ENCODE measurements around the gene ATP12A.

ATP12A gene

DNA sequence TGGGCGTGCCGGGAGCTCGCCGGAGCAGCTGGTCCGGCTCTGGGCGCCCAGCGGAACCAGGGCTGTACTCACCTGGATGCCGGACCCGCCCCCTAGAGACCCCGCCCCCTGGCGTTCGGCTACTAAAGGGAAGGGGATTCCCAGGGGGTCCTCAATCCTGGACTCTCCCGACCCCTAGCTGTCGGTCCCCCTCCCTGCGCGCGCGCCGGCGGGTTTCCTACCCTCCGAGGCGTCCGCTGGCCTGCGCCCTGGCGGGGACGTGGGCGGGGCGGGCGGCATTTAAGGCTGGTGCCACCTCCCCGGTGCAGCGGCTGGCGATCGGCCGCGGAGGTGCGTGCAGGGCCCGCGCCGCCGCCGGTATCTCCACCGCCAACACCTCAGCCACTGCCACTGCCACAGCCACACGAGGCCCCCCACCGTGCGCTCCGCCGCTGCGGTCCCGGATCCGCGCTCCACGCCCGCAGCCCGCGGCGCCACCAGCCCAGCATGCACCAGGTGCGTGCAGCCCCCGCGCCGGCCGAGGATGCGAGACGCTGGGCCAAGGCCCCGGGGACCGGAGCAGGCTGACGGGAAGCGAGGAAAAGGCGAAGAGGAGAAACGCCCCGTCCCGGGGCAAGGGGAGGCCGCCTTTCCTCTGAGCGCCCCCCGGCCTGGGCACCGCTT, at the start of gene ATP12A:
Gene ATP12A, plus strand, starts transcription at position 151 of the 663 bp plus-strand sequence. Its CDS starts 336 bp downstream, at position 487.
- no peak for DNase-seq

DNA sequence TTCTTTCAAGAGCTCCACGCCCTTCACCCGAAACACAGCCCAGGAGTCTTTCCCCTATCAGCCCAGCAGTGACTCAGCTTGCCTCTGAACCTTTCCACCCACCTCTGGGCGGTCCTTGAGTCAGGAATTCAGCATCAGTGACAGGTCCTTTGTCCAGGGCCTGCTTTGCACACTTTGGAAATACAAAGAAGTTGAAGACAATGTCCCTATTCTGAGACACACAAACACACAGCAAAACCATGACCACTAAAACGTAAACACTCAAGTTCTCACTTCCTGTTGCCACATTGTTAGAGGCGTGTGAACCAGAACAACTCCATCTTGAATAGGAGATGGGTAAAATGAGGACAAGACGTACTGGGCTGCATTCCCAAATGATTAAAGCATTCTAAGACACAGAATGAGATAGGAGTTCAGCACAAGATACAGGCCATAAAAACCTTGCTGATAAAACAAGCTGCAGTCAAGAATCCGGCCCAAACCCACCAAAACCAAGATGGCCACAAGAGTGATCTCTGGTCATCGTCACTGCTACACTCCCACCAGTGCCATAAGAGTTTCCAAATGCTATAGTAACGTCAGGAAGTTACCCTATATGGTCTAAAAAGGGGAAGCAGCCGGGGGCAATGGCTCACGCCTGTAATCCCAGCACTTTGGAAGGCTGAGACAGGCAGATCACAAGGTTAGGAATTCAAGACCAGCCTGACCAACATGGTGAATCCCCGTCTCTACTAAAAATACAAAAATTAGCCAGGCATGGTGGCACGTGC, 49.2 kb upstream of the ATP12A start:
- no peak for DNase-seq

DNA sequence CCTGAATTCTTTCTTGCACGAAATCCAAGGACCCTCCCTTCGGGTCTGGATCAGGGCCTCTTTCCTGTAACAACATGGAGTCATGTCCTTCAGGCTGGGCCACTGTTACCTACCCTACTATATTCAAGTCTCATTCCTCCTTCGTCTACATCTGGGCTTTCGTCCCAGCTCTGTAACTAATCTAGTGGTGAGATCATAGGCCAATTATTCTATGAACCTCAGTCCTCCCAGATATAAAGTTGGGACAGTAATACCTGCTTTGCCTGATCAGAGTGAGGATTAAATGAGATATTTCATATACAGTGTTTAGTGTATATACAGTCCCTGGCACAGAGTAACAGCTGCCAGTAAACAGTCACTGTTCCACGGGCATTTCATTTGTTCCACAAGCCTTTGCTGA, 48.3 kb upstream of the ATP12A start:
- no peak for DNase-seq

DNA sequence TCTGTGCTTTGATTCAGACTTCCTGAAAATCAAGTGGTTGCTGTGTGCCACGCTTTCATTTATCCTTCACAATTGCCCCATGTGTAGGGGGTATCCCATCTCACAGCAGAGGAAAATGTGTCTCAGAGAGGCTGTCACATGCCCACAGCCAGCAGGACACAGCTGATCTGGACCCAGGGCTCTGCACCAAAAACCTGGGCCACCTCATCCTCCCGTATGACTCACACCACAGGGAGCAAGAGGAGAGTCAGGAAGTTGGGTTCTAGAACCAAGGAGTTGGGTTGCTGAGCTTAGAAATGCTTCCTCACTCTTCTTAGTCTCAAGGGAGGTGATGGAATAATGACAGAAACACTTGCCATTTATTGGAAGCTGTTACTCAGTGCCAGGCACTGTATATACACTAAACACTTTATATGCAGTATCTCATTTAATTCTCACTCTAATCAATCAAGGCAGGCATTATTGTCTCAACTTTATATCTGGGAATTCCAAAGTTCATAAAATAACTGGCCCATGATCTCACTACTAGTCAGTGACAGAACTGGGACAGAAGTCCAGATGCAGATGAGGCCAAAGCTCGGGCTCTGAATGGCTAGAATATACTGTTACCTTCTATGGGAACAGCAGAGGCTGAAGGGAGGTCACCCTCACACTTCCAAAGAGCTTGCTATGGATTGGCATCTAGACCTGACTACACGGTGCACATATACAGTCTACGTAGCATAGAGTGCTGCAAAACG, 47.7 kb upstream of the ATP12A start:
- no peak for DNase-seq

DNA sequence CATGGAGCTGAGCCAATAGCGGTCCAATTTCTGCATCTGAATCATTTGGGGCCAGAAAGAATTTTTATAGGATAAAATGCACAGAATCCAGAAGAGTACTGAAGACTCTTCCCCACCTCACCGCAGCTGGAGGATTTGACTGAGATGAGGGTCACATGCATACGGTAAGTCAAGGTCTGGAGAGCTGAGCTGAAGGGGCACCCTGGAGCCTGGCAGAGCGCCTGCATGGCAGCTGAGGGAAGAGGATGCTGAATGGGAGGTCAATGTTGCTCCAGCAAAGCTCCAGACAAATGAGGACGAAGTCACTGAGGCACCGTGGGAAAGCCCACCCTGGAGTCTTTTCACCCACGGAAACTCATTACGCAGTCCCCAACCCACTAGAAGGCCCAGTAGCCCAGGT, 43.4 kb upstream of the ATP12A start:
- DNase-seq = no peak

DNA sequence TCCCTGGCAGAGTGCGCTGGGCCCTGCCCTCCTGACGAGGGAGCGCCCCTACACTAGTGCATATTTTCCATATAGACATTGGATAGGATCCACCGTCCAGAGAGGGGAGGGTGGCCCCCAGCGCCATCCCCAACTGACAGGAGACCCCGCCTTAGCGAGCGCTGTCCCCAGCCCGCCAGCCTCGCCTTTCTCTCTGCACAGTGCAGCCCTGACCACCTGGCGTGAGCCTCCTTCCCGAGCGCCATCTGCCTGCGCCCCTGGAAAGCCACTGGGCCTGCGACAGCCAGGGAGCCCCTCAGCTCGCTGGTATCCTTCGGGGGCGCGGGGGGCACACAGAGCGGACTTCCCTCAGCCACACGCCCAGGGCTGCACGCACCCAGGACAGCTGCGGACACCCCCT, 42.1 kb upstream of the ATP12A start:
- no peak for DNase-seq

DNA sequence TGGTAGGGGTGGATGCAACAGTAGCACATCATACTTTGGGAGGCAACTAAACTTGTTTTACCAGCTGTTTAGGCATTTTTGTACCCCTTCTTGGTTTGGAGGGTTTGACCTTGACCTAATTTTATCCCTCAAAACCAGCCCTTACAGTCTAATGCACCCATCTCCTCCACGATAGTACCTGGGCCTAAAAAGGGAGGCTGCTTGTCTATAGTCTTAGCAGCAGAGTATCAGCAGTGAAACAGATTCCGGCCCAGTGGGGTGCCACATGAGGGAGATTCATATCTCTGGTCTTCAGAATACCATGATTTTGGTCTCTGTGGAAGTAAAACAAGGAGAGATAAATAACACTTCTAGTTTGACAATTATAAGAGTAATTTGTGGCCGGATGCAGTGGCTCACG, 39.5 kb upstream of the ATP12A start:
- no peak for DNase-seq

DNA sequence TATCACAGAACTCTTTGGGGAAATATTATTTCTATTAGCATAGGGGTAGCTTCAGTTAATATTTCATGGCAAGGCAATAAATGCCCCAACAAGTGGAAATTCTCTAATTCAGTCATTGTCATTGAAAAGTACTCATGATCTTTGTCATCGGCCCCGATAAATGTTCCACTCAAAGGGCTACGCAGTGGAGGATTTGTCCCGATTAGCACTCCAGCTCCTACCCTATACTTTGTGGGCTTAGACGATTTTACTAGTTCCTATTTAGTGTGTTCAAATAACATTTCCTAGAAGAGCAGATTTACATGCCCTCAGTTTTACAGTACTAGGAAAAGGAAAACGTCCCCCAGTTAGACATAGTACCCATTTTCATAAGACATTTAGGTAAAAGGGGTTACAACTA, 38.0 kb upstream of the ATP12A start:
- no peak for DNase-seq

DNA sequence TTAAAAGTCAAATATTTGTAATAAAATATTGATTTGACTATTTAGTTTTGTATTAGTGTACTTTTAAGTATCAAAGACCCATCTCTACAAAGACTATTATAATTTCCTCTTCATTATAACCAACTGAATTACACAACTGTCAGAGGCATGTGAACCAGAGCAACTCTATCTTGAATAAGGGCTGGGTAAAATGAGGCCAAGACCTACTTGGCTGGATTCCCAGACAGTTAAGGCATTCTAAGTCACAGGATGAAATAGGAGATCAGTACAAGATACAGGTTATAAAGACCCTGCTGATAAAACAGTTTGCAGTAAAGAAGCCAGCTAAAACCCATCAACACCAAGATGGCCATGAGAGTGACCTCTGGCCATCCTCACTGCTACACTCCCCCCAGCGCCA, 36.2 kb upstream of the ATP12A start:
- no peak for DNase-seq

DNA sequence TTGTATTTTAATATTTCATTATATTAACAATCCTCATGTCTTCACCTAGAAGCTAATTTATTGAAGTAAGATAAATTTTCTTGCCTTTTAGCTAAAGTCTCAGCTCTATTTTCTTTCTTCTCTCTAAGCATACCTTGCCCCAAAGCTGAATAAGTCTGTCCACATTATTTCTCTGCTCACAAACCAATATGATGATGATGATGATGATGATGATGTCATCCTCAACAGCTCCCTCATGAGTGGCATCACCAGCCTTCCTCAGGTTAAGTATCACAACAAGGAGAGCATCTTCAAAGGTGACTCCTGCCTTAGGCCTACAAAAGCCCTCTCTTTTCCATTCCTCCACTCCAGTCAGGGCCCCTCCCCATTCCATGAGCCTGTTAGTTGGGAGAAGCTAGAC, 31.9 kb upstream of the ATP12A start:
- DNase-seq = no peak

DNA sequence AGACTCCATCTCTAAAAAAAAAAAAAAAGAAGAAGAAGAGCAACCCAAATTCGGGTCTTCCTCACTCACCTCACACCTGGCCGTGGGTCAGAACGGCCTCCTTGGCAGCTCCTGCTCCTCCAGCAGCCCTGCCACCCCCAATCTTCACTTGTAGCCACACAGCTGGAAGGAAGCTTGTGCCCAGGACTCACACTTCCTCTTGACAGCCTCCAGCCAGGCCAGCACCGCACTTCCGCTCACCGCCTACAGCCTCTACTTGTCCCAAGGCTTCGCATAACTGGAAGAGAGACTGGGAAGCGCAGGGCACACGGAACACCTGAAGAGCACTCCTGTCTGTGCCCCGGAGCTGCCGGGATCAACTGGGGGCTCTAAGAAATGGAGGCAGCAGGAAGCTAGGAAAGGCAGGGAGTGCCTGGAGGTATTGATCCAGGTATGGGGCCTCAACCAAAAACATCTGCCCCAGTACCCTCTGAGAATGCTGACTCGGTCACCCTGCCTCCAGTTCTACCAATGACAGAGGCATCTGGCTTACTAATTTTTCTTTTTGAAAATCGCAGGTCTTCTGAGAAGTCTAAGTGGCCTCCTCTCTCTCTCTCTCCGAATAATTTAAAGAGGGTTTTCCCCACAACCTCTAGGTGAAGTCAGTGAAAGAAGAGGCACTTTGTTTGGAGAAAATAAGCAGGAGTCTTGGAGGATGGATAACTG, 31.1 kb upstream of the ATP12A start:
- DNase-seq = no peak

DNA sequence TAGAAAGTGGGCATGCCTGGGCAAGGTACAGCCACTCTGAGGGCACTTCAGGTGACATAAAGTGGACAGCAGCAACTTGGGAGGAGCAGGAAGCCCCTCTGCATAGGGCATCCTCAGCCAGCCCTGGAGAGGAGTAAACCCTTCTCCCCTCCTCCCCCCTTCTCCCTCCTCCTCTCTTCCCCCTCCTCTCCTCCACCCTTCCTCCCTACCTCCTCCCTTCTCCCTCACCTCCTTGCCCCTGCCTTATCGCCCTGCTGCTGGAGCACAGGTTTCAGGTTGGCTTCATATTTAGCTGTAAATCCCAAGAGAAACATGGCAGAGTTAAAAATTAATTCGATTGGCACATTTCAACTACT, 30.5 kb upstream of the ATP12A start:
- DNase-seq = no peak

DNA sequence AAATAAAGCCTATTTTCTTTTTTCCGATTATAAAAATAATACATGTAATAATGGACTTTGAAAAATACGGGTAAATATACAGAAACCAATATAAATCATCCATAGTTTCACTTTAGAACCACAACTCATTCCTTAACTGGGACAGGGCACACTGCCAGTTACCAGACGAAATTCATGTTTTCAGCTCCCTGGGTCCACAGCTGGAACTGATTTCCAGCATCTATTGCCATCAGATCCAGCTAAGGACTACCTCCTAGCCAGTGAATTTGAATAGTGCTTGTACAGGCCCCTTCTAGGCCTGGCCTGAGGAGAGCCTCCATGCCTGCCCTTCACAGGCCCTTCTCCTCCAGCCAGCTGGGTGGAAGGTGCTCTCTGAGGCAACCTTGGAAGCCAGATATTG, 30.0 kb upstream of the ATP12A start:
- DNase-seq = no peak

DNA sequence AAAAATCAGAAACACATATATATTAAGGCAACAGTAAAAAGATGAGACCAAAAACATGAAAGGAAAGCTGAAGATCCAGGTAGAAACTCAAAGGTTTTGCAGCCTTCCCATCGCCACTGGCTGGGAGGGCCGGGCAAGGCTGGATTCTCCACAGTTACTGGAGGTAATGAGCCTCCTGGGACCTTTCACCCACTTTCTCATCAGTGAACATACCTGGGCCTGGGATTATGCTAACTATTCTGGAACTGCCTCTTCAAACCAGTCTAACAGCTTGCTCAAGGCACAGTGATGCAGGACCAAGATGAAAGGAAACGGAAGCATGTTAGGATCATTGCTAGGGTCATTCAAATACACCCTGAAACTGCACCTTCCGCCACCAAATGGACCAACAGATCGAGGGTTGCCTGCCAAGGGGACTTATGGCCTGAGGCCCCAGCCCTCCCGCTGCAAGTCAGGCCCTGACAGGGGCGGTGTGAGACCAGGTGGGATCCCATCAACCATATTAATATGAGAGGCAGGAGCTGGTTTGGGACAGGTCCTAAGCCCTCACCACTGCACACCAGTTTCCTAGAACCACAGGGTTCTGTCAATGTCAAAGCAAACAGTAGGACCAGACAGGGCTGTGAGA, 28.4 kb upstream of the ATP12A start:
- DNase-seq = no peak

DNA sequence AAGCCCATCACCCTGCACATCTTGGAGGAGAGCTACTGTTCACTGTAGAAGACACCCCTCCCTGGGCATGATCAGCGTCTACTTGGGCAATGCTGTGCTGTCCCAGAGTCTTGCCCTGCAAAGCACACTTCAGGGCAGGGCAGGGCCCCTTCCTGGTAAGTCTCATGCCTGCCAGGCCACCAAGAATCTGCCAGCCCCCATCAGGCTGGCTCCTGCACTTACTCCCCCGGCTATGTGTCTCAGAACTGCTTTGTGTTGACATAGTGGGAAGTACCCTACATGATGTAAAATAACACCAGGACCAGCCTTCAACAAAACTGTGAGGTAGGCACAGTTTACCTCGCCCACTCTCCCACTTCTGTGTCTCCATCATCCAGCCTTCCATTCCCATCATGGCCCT, 27.8 kb upstream of the ATP12A start:
- DNase-seq = no peak

DNA sequence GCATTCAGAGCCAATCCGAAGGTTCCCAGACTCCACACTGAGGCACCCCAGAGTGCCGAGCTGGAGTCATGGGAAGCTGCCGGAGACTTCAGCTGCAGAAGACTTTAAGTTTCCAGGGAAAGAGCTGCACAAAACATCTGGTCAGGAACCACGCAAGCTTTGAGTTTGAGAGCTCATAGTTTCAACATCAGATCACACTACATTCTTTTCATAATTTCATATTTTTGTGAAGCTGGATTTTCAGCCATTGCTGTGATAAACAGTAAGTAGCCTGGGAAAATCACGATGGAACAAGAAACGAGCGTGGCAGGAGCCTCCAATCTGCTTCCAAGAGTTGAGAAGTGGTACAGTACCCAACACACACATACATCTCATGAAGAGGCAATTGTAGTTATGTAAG, 25.5 kb upstream of the ATP12A start:
- no peak for DNase-seq

DNA sequence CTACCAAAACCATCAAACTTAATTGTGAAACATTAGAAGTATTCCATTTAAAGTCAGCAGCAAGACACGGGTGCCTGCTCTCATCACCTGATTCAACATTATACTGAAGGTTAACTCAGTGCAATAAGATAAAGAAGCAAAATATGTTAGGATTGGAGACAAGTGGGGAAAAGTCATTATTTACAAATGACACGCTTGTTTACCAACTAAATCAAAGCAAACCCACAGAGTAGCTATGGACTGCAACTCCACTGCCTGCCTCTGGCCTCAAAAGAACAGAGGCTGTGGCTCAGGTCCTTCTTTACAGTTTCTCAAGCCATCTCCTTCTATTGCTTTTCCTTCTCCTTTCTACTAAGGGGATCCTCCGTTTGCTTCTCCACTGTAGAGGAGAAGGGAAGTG, 21.0 kb upstream of the ATP12A start:
- no peak for DNase-seq

DNA sequence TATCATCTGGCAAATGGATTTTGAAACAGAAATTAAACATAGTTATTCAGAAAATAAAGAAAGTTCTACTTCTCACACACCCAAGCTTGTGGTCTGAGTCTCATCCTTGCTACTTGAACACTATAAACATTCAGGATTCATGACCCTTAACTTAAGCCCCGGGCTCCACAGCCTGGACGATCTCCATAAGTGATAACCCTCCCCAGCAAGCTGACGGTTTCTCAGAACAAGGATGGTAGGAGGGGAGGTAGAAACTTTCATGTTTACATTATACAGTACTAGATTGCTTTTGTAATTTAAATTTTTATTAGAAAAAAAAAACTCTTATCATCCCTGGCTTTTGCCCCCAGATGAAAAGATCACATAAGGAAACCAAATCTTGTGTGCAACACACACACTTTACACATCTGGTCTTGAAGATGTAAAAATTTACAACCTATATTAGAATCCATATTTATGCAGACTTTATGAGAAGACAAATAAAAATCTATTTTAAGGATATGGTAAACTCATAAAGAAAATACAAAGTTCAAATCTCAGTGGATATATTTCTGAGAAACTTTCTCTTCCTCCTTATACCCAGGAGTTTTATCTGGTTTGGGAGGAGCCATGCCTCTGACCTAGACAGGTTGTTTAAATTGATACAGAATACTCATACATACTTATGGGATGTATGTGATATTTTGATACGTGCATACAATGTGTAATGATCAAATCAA, 20.0 kb upstream of the ATP12A start:
- DNase-seq = no peak

DNA sequence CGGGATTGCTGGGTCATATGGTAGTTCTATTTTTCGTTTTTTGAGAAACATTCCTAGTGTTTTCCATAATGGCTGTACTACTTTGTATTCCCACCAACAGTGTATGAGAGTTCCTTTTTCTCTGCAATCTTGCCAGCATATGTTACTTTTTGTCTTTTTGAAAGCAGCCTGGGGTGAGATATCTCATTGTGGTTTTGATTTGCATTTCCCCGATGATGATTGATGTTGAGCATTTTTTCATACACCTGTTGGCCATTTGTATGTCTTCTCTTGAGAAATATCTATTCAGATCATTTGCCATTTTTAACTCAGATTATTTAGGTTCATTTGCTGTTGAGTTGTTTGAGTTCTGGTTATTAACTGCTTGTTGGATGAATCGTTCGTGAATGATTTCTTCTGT, 18.5 kb upstream of the ATP12A start:
- no peak for DNase-seq

DNA sequence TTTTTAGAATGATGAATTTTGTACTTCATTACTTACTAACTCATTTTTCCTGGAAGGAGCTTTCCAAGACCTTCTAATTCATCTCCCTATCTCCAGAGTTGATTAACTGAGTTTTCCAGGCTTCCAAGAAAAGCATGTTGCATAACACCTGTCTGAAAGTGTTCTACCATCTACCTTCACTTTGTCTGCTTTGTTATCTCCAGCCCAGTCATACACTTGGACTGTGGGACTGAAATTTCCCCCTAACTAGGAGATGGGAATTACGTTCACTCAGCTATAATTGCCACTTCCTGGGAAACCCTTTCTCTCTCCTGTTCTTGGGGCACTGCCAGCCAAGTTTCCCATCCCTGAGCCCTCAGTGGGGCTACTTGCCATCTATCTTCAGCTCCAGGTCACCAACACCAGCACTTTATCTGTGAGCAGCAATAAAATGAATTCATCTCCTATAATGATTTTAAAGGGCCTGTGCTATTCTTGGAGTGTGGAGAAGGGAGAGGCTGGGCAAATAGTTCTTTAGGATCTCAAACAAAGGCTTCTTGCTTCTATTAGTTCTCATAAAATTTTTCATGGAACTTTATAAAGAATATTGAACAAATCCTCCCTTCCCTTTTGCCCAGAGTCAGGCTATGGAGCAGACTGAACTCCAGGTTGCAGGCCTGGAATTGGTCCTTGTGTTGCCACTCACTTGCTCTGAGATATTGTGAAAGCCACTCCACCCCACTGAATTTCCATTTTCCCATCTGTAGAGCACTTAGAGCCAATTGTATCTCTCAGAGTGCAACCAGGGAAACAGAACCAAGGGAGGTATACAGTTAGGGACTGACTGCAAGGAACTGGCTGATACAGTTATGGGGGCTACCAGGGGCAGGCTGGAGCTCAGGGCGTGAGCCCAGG, 17.8 kb upstream of the ATP12A start:
- no peak for DNase-seq

DNA sequence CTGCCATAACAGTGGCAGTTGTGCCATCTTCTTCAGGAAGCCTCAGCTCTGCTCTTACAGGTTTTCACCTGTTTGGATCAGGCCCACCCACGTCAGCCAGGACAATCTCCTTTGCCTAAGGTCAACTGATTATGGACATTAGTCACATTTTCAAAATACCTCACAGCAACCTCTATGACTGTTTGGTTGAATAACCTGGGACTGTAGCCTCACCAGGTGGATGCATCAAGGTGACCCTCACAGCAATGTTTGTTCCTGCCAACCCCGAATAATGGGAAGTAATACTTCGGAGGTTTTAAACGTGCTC, 17.2 kb upstream of the ATP12A start:
- DNase-seq = no peak

DNA sequence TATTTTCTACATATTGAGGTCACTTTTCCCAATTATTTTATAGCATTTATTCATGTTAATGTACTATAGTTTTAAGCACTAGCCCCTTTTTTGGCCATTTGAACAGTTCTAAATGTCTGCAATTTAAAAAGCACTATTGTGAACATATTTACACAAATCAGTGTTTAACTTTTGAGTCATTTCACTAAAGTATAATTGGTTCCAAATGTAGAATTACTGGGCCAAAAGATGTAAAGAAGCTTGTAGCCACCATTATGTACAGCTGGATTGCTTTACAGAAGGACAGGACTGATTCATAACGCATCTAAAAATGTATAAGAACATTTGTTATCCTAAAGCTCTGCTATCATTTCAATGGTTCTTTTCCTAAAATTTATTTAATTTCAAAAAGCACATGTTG, 16.6 kb upstream of the ATP12A start:
- DNase-seq = no peak
